GM19023 (cell line): ENCODE data around the gene KAZALD1.

ENCODE experiments used
- ATAC-seq: cut with Tn5 transposase; IDR thresholded peaks from one replicate; pipeline ENCODE4 v1.9.1; 2021; ENCODE audit warnings: mild to moderate bottlenecking, moderate library complexity; ENCODE audit not compliant: unreplicated experiment

The KAZALD1 gene

GRCh38 chr10:101061624-101062231 lies at the start of gene KAZALD1:
KAZALD1 (plus strand) TSS chr10:101061989; CDS start chr10:101062593, 604 bp downstream.
- no peak for ATAC-seq

- peak; percentile 61 for ATAC-seq
Measured at GRCh38 chr10:101012525-101013364, 49.0 kb upstream of the KAZALD1 start.

GRCh38 chr10:101013365-101013825 lies 48.4 kb upstream of the KAZALD1 start:
- no peak for ATAC-seq

- no peak for ATAC-seq
Measured at GRCh38 chr10:101014230-101014884, 47.4 kb upstream of the KAZALD1 start.

GRCh38 chr10:101014966-101015581 lies 46.7 kb upstream of the KAZALD1 start:
- ATAC-seq = no peak

GRCh38 chr10:101015582-101015973 lies 46.2 kb upstream of the KAZALD1 start:
- ATAC-seq = no peak

GRCh38 chr10:101016814-101017213 lies 45.0 kb upstream of the KAZALD1 start:
- ATAC-seq = no peak

- ATAC-seq = no peak
Measured at GRCh38 chr10:101018118-101018599, 43.6 kb upstream of the KAZALD1 start.

- ATAC-seq = no peak
Measured at GRCh38 chr10:101018600-101019439, 43.0 kb upstream of the KAZALD1 start.

GRCh38 chr10:101019440-101019703 lies 42.4 kb upstream of the KAZALD1 start:
- ATAC-seq = no peak

- no peak for ATAC-seq
Measured at GRCh38 chr10:101020427-101021075, 41.2 kb upstream of the KAZALD1 start.

- no peak for ATAC-seq
Measured at GRCh38 chr10:101021239-101021638, 40.5 kb upstream of the KAZALD1 start.

- no peak for ATAC-seq
Measured at GRCh38 chr10:101021692-101022251, 40.0 kb upstream of the KAZALD1 start.

- no peak for ATAC-seq
Measured at GRCh38 chr10:101022967-101023705, 38.7 kb upstream of the KAZALD1 start.

GRCh38 chr10:101027106-101027720 lies 34.6 kb upstream of the KAZALD1 start:
- ATAC-seq = no peak

GRCh38 chr10:101028446-101029337 lies 33.1 kb upstream of the KAZALD1 start:
- no peak for ATAC-seq

- ATAC-seq = no peak
Measured at GRCh38 chr10:101029520-101030295, 32.1 kb upstream of the KAZALD1 start.
